GM21717 (cell line): Measurements from ENCODE around the gene TEX28.
"Not testable (repeated sequence)": the region's sequence is repeated elsewhere in the genome, so short reads cannot be mapped to it uniquely, and the experiment has no call there.

Source experiments
- ATAC-seq: cut with Tn5 transposase; IDR thresholded peaks from one replicate; pipeline ENCODE4 v1.9.1; 2021; ENCODE audit warnings: mild to moderate bottlenecking, moderate library complexity; ENCODE audit not compliant: unreplicated experiment

The TEX28 gene

GRCh38 chrX:154248076-154248475, 46.8 kb downstream of the TEX28 start:
- not testable (repeated sequence) for ATAC-seq

GRCh38 chrX:154247377-154248045, 47.4 kb downstream of the TEX28 start:
- peak; percentile 73 for ATAC-seq

GRCh38 chrX:154239982-154240503, 54.9 kb downstream of the TEX28 start:
- ATAC-seq, result not testable (repeated sequence)

GRCh38 chrX:154238939-154239559, 55.9 kb downstream of the TEX28 start:
- not testable (repeated sequence) for ATAC-seq

- not testable (repeated sequence) for ATAC-seq
Measured at GRCh38 chrX:154233620-154234019, 61.3 kb downstream of the TEX28 start.

GRCh38 chrX:154231443-154231842, 63.5 kb downstream of the TEX28 start:
- ATAC-seq, result not testable (repeated sequence)

GRCh38 chrX:154226706-154227105, 68.2 kb downstream of the TEX28 start:
- ATAC-seq, result not testable (repeated sequence)

GRCh38 chrX:154225292-154225691, 69.6 kb downstream of the TEX28 start:
- not testable (repeated sequence) for ATAC-seq
